Stimulated activated CD4-positive, alpha-beta T cell treated with anti-CD3 and anti-CD28 coated beads, Interleukin-2, amount 100 ng/mL, for 48 hours (primary cell): ENCODE measurements around the gene MIXL1.
"Not testable (repeated sequence)": the region's sequence is repeated elsewhere in the genome, so short reads cannot be mapped to it uniquely, and the experiment has no call there.

Source experiments
- DNase-seq, 2 donors: peaks; one replicate each; pipeline ENCODE4 v3.0.0-alpha.2; 2020

The MIXL1 gene

DNA sequence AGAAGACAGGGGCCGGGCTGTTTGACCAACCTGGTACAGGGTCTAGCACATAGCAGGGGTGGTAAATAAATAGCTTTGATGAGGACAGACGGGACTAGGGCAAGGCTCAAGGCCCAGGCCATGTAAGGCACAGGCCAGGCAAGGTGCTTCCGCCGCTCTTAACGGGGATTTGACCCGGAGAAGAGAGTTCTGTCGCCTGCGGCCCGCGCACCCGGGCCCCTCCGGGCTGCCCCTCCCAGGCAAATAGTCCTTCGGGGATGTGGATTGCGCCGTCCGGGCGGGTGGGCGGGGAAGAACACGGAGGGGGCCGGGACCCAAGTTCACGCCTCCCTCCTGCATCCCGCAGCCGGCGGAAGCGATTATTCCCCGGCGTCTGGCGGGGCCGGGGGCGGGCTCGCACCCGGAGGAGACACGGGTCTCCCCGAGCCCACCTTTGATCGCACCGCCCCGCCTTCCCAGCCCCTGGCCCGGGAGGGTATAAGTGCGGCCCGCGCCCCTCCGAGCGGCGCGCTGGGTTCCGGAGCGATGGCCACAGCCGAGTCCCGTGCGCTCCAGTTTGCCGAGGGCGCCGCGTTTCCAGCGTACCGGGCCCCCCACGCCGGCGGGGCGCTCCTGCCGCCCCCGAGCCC, at the start of gene MIXL1:
MIXL1 (plus strand) TSS at position 508 of the 629 bp plus-strand sequence; CDS start at position 526, 18 bp downstream.
- DNase-seq, result no peak

DNA sequence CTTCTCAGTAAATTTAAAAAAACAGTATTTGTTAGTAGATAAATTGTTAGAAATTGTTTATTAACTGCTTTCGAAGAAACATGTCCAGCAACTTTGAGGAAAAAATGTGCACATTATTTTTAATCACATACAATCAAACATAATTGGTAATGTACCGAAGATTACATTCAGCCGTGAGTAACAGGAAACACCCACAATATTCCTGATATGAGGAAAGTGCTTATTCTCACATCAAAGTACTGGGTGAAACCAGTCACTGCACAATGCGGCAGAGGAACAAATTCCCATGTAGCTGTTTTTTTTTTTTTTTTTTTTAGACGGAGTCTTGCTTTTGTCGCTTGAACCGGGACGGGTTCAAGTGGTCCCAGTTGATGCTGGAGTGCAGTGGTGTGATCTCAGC, 46.6 kb upstream of the MIXL1 start:
- no peak for DNase-seq

DNA sequence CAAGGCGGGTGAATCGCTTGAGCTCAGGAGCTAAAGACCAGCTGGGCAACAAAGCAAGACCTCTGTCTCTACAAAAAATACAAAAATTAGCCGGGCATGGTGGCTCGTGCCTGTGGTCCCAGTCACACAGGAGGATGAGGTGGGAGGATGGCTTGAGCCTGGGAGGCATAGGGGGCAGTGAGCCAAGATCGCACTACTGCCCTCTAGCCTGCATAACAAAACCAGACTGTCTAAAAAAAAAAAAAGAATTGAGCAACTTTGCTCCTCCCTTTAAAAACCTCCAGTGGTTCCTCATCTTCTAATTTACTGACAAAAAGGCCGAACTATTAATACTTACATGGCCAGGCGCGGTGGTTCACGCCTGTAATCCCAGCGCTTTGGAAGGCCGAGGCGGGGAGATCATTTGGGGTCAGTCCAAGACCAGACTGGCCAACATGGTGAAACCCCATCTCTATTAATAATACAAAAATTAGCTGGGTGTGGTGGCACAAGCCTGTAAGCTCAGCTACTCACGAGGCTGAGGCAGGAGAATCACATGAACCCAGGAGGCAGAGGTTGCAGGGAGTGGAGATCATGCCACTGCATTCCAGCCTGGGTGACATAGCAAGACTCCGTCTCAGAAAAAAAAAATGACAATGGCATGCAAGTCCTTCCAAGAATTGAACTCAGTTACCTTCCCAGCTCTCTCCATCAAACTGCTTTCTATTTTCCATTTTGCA, 41.3 kb upstream of the MIXL1 start:
- DNase-seq, result no peak

DNA sequence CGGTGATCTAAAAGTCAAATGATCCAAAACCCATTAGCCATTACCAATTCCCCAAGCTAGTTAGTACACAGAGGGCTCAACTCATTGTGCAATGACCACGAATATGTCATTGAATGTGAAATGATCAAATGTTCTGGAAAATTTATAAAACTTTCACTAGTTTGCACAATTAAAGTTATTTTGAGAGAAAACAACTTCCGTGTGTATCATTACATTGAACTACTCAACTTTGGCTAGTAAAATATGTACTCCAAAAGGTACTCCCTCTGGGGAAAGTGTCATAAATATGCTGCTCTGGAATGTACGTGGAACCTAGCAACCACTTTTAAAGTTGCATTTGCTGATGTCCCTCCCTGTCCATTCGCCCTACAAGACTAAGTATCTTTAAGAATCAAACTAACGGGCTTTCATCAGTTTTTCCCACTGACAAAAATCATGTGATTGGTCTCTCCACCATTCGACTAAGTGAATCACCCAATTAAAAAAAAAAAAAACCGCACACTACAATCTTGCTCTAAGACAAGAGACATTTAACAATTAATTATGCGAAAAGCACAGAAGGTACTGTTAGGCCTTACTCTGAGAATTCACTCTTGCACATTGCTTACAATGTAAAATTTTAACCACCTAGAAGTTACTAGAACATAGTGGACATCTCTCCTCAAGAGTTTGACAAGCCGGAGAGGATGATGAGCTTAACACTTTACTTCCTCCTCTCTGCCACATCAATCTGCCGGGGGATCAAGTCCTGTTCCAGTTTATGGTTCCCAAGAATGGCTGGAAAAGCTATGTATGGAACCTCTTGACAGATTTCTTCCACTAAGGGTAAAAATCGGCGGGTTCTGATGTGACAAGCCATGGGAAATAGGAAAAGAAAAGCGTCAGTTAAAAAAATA, 38.1 kb upstream of the MIXL1 start:
- no peak for DNase-seq

DNA sequence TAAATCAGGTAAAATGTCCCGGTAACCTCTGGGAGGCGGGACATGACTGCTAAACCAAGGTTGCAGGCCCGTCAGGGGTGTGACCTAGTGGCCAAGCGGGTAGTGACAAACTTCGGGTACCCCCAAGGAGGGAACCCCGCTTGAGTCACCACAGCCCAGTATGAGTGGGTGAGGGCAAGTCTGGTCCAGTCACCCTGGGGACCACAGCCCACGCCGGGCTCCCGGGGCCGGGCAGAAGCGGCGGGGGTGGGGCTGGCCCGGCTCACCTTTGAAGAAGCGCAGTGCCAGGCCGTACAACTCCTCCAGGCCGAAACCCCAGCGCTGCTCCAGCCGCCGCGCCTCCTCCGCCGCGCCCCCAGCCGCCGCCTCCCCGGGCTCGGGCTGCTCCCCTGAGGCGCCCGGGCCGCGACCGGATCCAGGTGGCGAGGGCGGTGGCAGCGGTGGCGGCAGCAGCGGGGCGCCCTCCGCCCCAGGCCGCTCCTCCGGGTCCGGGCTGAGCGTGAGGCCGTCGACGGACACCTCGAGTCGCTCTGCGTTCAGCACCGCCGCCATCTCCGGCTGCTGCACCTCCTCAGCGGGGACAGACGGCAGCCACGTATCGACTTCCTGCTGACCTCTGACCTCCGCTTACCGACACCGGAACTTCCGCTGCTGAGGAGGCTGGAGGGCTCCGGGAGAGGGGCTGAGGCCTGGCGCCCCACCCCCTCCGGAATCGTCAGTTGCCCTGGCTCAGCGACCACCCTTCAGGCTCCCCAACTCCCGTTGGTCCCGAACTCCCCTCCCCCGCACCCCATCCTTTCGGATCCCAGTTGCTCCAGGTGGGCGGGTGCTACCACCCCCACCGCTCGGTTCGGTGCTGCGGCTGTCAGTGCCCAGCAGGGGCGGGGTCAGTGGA, 37.1 kb upstream of the MIXL1 start, which contains the start of gene ACBD3:
ACBD3 (minus strand) TSS at position 618 of the 895 bp plus-strand sequence; CDS start at position 552, 66 bp downstream.
- peak; percentile 67 to 72 for DNase-seq

DNA sequence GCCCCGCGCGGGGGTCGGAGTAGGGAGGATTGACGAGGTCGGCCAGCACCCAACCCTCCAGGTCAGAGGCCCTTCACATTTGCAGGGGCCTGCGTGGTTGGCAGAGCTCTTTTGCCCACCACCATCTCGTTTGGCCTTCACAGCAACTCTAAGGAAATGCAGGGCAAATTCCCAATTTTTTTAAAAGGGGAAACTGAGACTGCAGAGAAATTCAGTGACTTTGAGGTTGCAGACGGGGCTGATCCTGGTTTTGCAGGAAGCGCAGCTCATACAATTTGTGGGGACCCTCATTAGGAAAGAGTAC, 36.5 kb upstream of the MIXL1 start:
- DNase-seq, result no peak

DNA sequence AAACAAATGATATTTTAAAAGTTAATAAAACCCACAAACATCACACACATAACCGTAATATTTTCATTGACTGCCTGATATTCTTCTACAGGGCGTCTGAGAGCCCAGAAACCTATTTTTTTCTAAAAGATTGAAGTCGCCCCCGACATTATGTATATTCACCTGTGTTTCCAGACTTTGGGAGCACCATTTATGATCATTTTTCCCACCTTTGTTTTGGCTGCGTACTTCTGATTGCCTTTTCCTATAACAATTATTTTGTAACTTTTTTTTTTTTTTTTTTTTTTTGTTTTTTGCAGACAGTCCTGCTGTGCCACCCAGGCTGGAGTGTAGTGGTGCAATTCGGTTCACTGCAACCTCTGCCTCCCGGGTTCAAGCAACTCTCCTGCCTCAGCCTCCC, 36.1 kb upstream of the MIXL1 start:
- DNase-seq, result no peak

DNA sequence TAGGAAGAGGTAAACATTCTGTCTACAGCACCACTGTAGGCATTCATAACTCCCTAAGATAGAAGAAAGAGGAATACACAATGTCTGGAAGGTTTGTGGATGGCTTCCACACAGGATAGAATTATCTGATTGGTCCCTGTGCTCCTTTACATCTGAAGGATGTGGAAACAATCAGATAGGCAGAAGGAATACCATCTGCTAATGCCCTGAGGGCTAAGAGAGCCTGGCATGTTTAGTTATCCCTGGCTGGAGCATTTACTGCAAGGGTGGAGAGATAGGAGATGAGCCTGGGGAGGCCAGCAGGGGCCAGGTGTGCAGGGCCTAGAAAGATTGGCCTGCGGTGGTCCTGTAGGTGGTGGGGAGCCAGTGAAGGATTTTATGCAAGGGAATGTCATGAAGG, 28.3 kb upstream of the MIXL1 start:
- no peak for DNase-seq

DNA sequence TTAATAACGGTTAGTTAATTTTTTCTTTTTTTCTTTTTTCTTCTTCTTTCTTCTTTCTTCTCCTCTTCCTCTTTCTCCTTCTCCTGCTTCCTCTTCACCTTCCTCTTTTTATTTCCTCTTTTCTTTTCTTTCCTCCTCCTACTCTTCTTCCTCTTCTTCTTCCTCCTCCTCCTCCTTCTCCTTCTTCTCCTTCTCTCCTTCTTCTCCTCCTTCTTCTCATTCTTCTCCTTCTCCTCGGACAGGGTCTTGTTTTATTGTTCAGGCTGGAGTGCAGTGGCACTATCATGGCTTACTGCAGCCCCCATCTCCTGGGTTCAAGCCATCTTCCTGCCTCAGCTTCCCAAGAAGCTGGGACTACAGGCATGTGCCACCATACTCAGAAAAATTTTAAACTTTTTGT, 23.5 kb upstream of the MIXL1 start:
- DNase-seq, result no peak

DNA sequence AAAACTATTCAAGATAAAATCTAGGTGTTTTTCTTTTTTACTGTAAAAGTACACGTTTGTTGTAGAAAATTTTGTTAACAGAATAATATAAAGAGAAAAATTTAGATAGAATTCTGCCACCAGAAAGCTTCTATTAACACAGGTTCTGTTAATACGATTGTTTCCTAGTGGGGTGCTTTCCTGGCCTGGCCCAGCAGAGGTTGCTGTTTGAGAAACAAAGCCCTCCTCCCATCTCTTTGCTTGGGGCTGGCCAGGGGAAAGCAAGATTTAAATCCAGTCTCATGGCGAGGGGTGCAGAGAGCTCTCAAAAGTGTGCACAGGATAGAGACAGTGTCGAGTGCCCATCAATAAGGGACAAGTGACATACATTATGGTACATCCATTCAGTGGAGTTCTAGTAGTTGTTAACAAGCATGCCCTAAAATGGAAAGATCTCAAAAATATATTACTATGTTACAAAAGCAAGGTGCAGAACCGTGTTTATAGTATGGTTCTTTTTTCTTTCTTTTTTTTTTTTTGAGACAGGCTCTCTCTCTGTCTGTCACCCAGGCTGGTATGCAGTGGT, 22.4 kb upstream of the MIXL1 start:
- DNase-seq, result no peak

DNA sequence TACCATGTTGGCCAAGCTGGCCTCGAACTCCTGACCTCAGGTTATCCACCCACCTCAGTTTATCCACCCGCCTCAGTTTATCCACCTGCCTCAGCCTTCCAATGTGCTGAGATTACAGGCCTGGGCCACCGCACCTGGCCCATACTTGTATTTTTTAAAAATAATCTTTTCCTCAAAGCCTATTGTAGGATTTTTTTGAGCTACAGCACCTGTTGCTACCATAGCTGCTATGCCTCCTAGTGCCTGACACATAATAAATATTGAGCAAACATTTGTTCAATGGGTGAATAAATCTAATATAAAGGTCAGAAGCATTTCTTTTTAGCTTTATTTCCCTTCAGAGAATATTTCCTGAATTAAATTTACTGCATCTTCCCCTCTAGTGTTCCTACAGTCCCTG, 21.2 kb upstream of the MIXL1 start:
- no peak for DNase-seq

DNA sequence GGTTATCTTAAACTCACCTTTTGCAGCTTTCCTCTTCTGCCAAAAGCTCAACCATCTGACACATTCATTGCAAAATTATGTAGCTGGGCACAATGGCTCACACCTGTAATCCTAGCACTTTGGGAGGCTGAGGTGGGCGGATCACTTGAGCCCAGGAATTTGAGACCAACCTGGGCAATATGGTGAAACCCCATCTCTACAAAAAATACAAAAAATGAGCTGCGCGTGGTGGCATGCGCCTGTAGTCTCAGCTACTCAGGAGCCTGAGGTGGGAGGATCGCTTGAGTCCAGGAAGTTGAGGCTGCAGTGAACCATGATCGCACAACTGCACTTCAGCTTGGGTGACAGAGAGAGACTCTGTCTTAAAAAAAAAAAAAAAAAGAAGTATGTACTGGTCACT, 20.8 kb upstream of the MIXL1 start:
- not testable (repeated sequence) for DNase-seq

DNA sequence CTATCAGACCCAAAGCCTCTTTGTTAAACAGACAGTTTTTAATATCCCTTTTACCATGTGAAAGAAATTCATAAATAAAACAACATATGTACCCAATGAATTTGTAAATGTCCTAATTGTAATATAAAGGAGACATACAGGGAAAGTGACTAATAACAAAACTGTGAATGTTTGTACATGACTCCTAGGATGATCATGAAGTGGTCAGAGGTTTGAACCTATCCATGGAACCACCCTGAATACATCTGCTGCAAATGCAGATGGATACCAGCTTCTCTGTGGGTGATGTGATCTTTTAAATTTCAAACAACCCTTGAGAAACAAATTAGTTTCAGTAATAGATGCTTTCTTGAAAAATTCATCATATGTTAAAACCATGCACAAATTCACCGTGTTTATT, 20.2 kb upstream of the MIXL1 start:
- DNase-seq, result no peak

DNA sequence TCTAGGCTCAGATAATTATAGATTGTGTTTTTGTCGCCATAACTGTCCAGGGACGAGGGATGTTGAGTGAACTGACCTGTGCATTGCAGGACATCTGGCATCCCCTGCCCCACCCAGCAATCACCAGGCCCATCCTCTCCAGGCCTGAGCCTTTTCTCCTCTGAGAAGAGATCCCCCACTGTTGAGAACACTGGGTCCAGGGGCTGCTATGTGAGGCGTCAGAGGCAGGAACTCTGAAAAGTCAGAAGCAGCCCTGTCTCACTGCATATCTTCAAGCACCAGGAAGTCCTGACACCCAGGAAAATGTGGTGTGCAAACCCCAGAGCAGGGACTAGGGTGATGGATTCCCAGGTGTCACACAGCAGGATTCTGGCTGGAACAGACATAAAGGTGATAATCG, 19.8 kb upstream of the MIXL1 start:
- no peak for DNase-seq

DNA sequence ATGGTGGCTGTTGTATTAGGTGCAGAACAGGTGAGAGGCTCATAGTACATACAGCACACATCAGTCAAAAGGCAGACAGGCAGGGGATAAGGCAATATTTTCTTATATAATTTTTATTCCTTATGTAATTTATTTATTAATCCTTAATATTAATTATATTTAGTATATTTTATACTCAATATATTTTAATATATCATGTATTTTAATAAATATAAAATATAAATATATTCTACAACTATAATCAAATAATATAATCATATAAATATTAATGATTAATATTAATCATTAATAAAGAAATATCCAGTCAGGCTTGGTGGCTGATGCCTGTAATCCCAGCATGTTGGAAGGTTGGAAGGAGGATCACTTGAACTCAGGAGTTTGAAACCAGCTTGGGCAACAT, 19.3 kb upstream of the MIXL1 start:
- DNase-seq, result no peak

DNA sequence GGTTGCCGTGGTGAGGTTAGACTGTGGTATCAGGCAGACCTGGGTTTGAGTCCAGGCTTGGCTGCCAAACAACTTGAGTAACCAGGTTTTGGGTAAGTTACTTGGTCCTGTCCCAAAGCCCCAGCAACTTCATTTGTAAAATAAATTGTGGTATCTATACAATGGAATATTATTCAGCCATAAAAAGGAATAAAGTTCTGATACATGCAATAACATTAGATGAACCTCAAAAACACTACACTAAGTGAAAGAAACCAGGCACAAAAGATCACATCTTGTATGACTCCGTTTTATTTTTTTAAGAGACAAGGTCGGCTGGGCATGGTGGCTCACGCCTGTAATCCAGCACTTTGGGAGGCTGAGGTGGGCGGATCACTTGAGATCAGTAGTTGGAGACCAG, 16.4 kb upstream of the MIXL1 start:
- no peak for DNase-seq

DNA sequence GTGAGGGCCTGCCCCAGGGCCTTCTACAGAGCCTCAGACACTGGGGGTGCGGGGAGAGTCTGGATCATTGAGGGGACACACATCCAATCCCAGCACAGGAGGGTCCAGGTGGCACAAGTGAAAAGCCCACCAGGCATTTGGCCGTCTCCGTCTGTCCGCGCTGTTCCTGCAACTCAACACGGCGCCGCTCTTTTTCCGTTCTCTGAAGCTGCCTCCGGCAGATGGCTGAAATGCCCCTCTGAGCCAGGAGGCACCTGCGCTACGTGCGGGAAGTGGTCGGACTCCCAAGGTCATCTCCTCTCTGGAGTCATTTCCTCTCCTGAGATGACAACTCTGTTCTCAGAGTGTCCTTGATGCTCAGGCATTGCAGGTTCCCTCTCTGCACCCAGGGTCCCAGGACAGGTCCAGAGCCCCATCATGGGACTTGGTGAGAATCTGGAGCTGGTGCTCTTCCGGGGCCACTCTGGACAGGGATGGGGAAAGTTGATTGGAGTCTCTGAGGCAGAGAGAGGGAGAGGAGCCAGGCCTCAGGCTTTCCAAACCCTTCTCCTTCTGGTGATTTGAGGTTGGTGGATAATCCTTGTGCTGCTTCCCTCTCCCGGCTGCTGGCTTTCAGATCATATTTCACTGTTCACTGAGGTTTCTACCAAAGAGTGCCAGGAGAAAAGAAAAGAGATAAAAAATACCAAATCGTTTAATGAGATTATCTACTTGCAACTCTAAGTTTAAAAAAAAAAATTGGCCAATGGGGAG, 14.0 kb upstream of the MIXL1 start:
- DNase-seq, result no peak

DNA sequence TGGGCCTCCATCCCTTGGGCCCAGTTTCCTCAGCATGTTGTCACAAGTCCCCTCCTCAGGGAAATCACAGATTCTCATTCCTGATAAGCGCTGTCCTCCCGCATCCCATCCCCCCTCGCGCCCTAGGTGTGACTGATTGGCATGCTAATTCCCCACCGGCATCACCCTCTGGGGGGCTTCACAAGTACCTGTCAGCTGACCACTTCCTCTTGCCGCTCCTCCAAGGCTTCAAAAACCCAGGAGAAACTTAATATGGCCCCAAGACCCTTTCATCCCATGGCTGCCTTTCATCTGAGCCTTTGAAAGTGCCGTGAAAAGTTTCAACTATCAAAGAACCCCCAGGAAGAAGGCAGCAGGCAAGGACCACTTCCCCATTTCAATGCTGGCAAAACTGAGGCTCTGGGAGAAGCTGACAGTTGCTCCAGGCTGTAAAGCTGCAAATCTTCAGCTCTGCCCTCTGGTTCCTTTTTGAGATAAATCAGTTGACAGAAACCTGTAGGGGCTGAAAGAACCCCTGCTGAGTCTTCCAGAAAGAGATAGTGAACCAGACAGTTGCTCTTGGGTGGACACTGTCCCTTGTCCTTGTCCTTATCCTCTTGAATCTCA, 12.8 kb upstream of the MIXL1 start:
- DNase-seq, result no peak

DNA sequence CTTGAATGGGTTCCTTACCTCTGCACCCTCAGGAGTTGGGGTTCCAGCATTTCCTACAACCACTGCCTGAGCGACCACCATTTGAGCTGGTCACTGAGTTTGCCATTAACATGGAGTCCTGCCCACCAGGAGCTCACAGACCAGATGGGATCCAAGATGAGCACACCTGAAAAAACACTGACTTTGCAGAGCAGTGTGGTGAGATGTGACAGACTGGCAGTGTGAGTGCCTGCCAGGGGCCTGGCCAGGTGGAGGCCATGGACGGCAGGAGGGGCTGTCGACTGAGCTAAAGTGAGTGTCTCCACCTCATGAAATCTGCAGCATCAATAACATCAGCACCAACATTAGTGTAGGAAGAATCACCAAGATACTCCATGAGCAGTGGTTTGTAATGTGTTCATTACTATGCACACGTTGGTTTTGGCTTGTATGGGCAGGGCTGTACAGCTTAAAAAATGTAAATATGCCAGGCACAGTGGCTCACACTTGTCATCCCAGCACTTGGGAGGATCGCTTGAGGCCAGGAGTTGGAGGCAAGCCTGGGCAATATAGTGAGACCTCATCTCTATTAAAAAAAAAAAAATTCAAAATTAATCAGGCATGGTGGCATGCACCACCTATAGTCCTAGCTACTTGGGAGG, 12.2 kb upstream of the MIXL1 start:
- DNase-seq, result no peak

DNA sequence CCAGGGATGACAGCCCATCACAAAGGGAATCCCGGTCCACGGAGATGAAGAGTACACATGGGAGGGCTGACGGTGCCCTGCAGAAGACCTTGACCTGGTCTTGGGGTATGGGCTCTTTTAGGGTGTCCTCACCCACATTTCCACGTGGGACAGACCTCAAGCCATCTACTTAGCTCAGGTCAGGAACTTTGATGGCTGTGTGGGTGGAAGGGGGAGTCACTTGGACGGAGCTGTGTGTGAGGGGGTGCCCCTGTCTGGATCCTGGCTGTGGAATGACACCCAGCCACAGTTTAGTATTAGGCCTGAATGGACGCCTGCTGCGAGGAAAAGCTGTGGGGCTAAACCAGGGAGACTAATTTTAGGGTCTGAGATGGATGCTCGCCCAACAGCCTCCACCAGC, 10.9 kb upstream of the MIXL1 start:
- no peak for DNase-seq

DNA sequence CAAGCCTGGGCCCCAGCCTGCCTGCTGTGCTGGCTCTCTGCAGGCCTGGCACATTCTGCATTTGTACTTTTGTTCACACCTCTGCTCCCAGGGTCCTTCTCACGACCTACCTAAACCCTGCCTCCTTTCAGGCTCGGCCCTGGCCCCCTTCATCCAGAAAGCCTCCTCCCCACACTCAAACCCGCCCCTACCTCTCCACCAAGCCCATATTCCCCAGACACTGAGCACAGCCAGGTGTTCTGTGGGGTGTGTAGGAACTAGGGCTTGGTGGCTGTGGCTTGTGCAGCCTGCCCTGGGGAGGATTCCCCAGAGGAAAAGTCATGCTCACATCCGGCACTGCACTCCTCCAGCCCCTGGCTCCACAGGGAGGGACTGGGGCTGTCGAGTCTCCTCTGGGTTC, 8.2 kb upstream of the MIXL1 start:
- DNase-seq, result no peak
